GM23338 (cell line): ENCODE data around the gene MLLT1. TPM values are rescaled to one million over a fixed set of nuclear protein-coding genes. Genes with fewer than 3 reads are reported as not detected.

Experiments
- ATAC-seq: fragments of 200-7000 bp; cut with Tn5 transposase; 3 replicates; pipeline ENCODE4 v1.9.1; 2020
- DNase-seq: peaks from one replicate; pipeline ENCODE4 v3.0.0-alpha.2; 2015; ENCODE audit warnings: low spot score
- H2AFZ ChIP-seq: fragments of 200-600 bp; sonication (generic); 2 replicates; pipeline ENCODE4 v1.8.0; 2016; ENCODE audit warnings: antibody characterized with exemption, mild to moderate bottlenecking, moderate library complexity
- H3F3A ChIP-seq: fragments of 200-600 bp; sonication (generic); replicated peaks from 2 replicates; pipeline ENCODE4 v1.8.0; 2017; ENCODE audit warnings: antibody characterized with exemption, mixed run types, low read depth
- H3K27ac ChIP-seq: fragments of 200-600 bp; sonication (generic); 2 replicates; pipeline ENCODE4 v1.6.1; 2016; ENCODE audit warnings: low read depth
- H3K27me3 ChIP-seq: fragments of 200-600 bp; sonication (generic); 2 replicates; pipeline ENCODE4 v1.8.0; 2016; ENCODE audit warnings: mild to moderate bottlenecking, mixed run types, moderate library complexity; ENCODE audit not compliant: insufficient read depth
- H3K36me3 ChIP-seq: fragments of 200-600 bp; sonication (generic); 2 replicates; pipeline ENCODE4 v1.8.0; 2016; ENCODE audit warnings: mild to moderate bottlenecking; ENCODE audit not compliant: insufficient read depth
- H3K4me1 ChIP-seq: fragments of 200-600 bp; sonication (generic); 2 replicates; pipeline ENCODE4 v1.8.0; 2016; ENCODE audit warnings: mild to moderate bottlenecking, moderate library complexity; ENCODE audit not compliant: insufficient read depth
- H3K4me2 ChIP-seq: fragments of 200-600 bp; sonication (generic); 2 replicates; pipeline ENCODE4 v1.7.1; 2017; ENCODE audit warnings: mixed run types
- H3K4me3 ChIP-seq: fragments of 200-600 bp; sonication (generic); 2 replicates; pipeline ENCODE4 v1.6.1; 2016; ENCODE audit warnings: mixed run types
- H3K79me2 ChIP-seq: fragments of 200-600 bp; sonication (generic); replicated peaks from 2 replicates; pipeline ENCODE4 v1.8.0; 2017; ENCODE audit warnings: mild to moderate bottlenecking; ENCODE audit not compliant: insufficient read depth
- H3K9me2 ChIP-seq: fragments of 200-600 bp; sonication (generic); 2 replicates; pipeline ENCODE4 v1.8.0; 2017; ENCODE audit not compliant: insufficient read depth
- H4K20me1 ChIP-seq: fragments of 200-600 bp; sonication (generic); replicated peaks from 2 replicates; pipeline ENCODE4 v1.8.0; 2017; ENCODE audit warnings: mild to moderate bottlenecking; ENCODE audit not compliant: insufficient read depth
- H3K27ac Mint-ChIP-seq: 2 replicates; pipeline ENCODE4 v1.8.0; 2020; ENCODE audit warnings: inconsistent platforms, mild to moderate bottlenecking, moderate library complexity, mixed read lengths
- H3K27me3 Mint-ChIP-seq: 3 replicates; pipeline ENCODE4 v1.8.0; 2022; ENCODE audit warnings: low read depth, mild to moderate bottlenecking, moderate library complexity, mixed read lengths, inconsistent platforms; ENCODE audit not compliant: insufficient read depth, poor library complexity
- H3K36me3 Mint-ChIP-seq: 3 replicates; pipeline ENCODE4 v1.8.0; 2021; ENCODE audit warnings: low read depth, mild to moderate bottlenecking, inconsistent platforms, moderate library complexity, mixed read lengths
- H3K4me1 Mint-ChIP-seq: 3 replicates; pipeline ENCODE4 v1.8.0; 2020; ENCODE audit warnings: mild to moderate bottlenecking, inconsistent platforms, mixed read lengths
- H3K4me3 Mint-ChIP-seq: 3 replicates; pipeline ENCODE4 v1.8.0; 2021; ENCODE audit warnings: moderate library complexity, mild to moderate bottlenecking, inconsistent platforms, mixed read lengths
- H3K9me3 Mint-ChIP-seq: 3 replicates; pipeline ENCODE4 v1.8.0; 2020; ENCODE audit warnings: moderate library complexity, mild to moderate bottlenecking, inconsistent platforms, mixed read lengths
- CREB1 ChIP-seq: fragments of 250-450 bp; sonication (Bioruptor Pico); IDR thresholded peaks from 2 replicates; pipeline ENCODE4 v1.5.0; 2020; ENCODE audit warnings: low read depth, mild to moderate bottlenecking, moderate library complexity
- EZH2phosphoT487 ChIP-seq: fragments of 200-600 bp; sonication (generic); IDR thresholded peaks from one replicate; pipeline ENCODE4 v1.8.1; 2018; ENCODE audit warnings: antibody characterized with exemption; ENCODE audit not compliant: unreplicated experiment
- JUNB ChIP-seq: IDR thresholded peaks from one replicate; pipeline ENCODE4 v1.6.1; 2016; ENCODE audit warnings: antibody characterized with exemption; ENCODE audit not compliant: unreplicated experiment
- NANOG ChIP-seq: IDR thresholded peaks from 2 replicates; pipeline ENCODE4 v1.6.1; 2016; ENCODE audit warnings: antibody characterized with exemption, borderline replicate concordance
- POLR2AphosphoS5 ChIP-seq: IDR thresholded peaks from 2 replicates; pipeline ENCODE4 v1.6.1; 2016; ENCODE audit warnings: antibody characterized with exemption, low read depth
- REST ChIP-seq: IDR thresholded peaks from one replicate; pipeline ENCODE4 v1.6.1; 2018; ENCODE audit warnings: antibody characterized with exemption; ENCODE audit not compliant: unreplicated experiment
- STAT1 ChIP-seq: IDR thresholded peaks from one replicate; pipeline ENCODE4 v1.6.1; 2016; ENCODE audit warnings: antibody characterized with exemption; ENCODE audit not compliant: unreplicated experiment
- ZNF114 ChIP-seq: fragments of 250-450 bp; sonication (Bioruptor Pico); IDR thresholded peaks from 2 replicates; pipeline ENCODE4 v1.5.0; 2020; ENCODE audit warnings: mild to moderate bottlenecking, moderate library complexity
- ZNF331 ChIP-seq: fragments of 250-450 bp; sonication (Bioruptor Pico); IDR thresholded peaks from 2 replicates; pipeline ENCODE4 v1.5.0; 2020; ENCODE audit warnings: low read depth, mild to moderate bottlenecking, moderate library complexity
- ZNF462 ChIP-seq: fragments of 250-450 bp; sonication (Bioruptor Pico); IDR thresholded peaks from 2 replicates; pipeline ENCODE4 v1.5.0; 2020; ENCODE audit warnings: mild to moderate bottlenecking, moderate library complexity
- polyA plus RNA-seq: library from polyadenylated mRNA; unstranded; fragments of >200 nt; fragmentation: Nextera tagmentation; extraction: Ambion mirVana; gene quantifications from 2 replicates; pipeline ENCODE4 v1.2.1, GENCODE V29; 2016
- total RNA-seq: library from RNA; depleted of rRNA; stranded (reverse); fragments of >200 nt; shearing (Covaris generic); gene quantifications from 2 replicates; pipeline ENCODE4 v1.2.3, GENCODE V29; 2014
- TF ChIP-seq, protein P1 (sequence below): IDR thresholded peaks from 2 replicates; pipeline ENCODE4 v1.6.1; 2016; ENCODE audit warnings: antibody characterized with exemption
- TF ChIP-seq, protein P2 (sequence below), 2 experiments: fragments of 200-600 bp in 1 of 2; sonication (generic) in 1 of 2; conservative IDR thresholded peaks; 2 replicates each; pipeline versions ENCODE4 v1.5.1 to v1.6.1; 2016 to 2017; ENCODE audit warnings: antibody characterized with exemption in 2 of 2, low read depth in 2 of 2, mild to moderate bottlenecking in 2 of 2, moderate library complexity in 1 of 2

MLLT1 gene
- total and polyA plus RNA-seq, 2 experiments from 2014 or later, result 17.8 to 23.4 TPM

- no peak for TF ChIP-seq ZNF462
- TF ChIP-seq ZNF114 (CRISPR knock-in tag), result no peak
- no peak for TF ChIP-seq JUNB
- TF ChIP-seq EZH2phosphoT487, result no peak
Measured at GRCh38 chr19:6270822-6271221, 9.0 kb downstream of the MLLT1 start (continued).

- Histone ChIP-seq H3K9me2 (no peaks in the 10 kb centered on the region), H2AFZ (no peak overlapping the region), H3K27me3 (no peaks in the 10 kb centered on the region), H3K4me1 (peaks cover 40% of the 10 kb centered on the region), H3K4me3 (no peak overlapping the region), H3K4me2 (no peak overlapping the region), H3K79me2 (peaks cover 94% of the 10 kb centered on the region), H3F3A (0 out of 2 replicates have a peak, but pooled peaks cover 3% of the 10 kb centered on the region), H3K36me3 (peaks cover 9% of the 10 kb centered on the region; the same call in 1 of the 2 replicates), H4K20me1 (peaks cover 44% of the 10 kb centered on the region), H3K27ac (no peak overlapping the region)
- no peaks in the 10 kb centered on the region for H3K9me3 Mint-ChIP-seq
- H3K4me1 Mint-ChIP-seq, result peaks cover 47% of the 10 kb centered on the region
- peaks cover 8% of the 10 kb centered on the region for H3K27me3 Mint-ChIP-seq
- H3K36me3 Mint-ChIP-seq, result peaks cover 33% of the 10 kb centered on the region
- DNase-seq (no peak), ATAC-seq (no peak)
- peak overlapping the region; percentile 64; the same call in 1 of the 2 replicates for H3K27ac Mint-ChIP-seq
- H3K4me3 Mint-ChIP-seq, result no peak overlapping the region
- TF ChIP-seq, protein P1, sequence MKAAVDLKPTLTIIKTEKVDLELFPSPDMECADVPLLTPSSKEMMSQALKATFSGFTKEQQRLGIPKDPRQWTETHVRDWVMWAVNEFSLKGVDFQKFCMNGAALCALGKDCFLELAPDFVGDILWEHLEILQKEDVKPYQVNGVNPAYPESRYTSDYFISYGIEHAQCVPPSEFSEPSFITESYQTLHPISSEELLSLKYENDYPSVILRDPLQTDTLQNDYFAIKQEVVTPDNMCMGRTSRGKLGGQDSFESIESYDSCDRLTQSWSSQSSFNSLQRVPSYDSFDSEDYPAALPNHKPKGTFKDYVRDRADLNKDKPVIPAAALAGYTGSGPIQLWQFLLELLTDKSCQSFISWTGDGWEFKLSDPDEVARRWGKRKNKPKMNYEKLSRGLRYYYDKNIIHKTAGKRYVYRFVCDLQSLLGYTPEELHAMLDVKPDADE, result no peak
- TF ChIP-seq STAT1, result no peak
- no peak for TF ChIP-seq POLR2AphosphoS5
- TF ChIP-seq, protein P2, sequence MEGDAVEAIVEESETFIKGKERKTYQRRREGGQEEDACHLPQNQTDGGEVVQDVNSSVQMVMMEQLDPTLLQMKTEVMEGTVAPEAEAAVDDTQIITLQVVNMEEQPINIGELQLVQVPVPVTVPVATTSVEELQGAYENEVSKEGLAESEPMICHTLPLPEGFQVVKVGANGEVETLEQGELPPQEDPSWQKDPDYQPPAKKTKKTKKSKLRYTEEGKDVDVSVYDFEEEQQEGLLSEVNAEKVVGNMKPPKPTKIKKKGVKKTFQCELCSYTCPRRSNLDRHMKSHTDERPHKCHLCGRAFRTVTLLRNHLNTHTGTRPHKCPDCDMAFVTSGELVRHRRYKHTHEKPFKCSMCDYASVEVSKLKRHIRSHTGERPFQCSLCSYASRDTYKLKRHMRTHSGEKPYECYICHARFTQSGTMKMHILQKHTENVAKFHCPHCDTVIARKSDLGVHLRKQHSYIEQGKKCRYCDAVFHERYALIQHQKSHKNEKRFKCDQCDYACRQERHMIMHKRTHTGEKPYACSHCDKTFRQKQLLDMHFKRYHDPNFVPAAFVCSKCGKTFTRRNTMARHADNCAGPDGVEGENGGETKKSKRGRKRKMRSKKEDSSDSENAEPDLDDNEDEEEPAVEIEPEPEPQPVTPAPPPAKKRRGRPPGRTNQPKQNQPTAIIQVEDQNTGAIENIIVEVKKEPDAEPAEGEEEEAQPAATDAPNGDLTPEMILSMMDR (conservative IDR thresholded peaks at IDR 0.05; ENCODE audit: low read depth in 2 of 2), result no peak
- no peak for TF ChIP-seq REST
- TF ChIP-seq JUNB, result no peak
- TF ChIP-seq NANOG, result no peak
- no peak for TF ChIP-seq ZNF331 (CRISPR knock-in tag)
- no peak for TF ChIP-seq CREB1 (CRISPR knock-in tag)
Measured at GRCh38 chr19:6270076-6270745, 9.6 kb downstream of the MLLT1 start.
